BJ (cell line): Measurements from ENCODE around the gene WDFY3. TPM values are rescaled to one million over a fixed set of nuclear protein-coding genes. Genes with fewer than 3 reads are reported as not detected.

ENCODE experiments used
- CTCF ChIA-PET: fragments of 350-600 bp; formaldehyde crosslinking; extraction: SDS; loops from one replicate; lab custom pipeline; 2021; ENCODE audit warnings: antibody characterized with exemption, inconsistent platforms; lab: Yijun Ruan, JAX
- POLR2A ChIA-PET: fragments of 300-600 bp; sonication (Branson Sonifier 250); formaldehyde crosslinking; extraction: SDS; loops from one replicate; lab custom pipeline; 2021; ENCODE audit warnings: antibody characterized with exemption; lab: Charles Lee
- DNase-seq: peaks from one replicate; pipeline ENCODE4 v3.0.0-alpha.2; 2011; ENCODE audit warnings: low read depth
- H3K27me3 ChIP-seq: 2 replicates; pipeline ENCODE4 v1.6.0; 2011; ENCODE audit warnings: low read length; ENCODE audit not compliant: control insufficient read depth, insufficient read depth
- H3K36me3 ChIP-seq: 2 replicates; pipeline ENCODE4 v1.5.1; 2011; ENCODE audit warnings: low read length; ENCODE audit not compliant: control insufficient read depth, insufficient read depth
- H3K4me3 ChIP-seq: 2 replicates; pipeline ENCODE4 v1.5.1; 2011; ENCODE audit warnings: low read depth, mild to moderate bottlenecking, control low read depth, low read length
- CTCF ChIP-seq: IDR thresholded peaks from 2 replicates; pipeline ENCODE4 v1.5.1; 2011; ENCODE audit warnings: low read depth, mild to moderate bottlenecking, control low read depth, inconsistent platforms, low read length, moderate library complexity; ENCODE audit not compliant: insufficient read depth
- polyA plus RNA-seq: library from polyadenylated mRNA; depleted of rRNA; stranded (reverse); fragments of >200 nt; gene quantifications from 2 replicates; pipeline ENCODE4 v1.2.3, GENCODE V29; 2011

WDFY3 gene
- polyA plus RNA-seq, 1 experiment = 28.8 TPM

- ChIA-PET POLR2A (no interaction called here), CTCF (interaction anchor here (0.8 kb wide), 1 partner anchor 32 kb away, joined by 3 read pairs; no protein-coding TSS in a partner anchor)
- Histone ChIP-seq H3K27me3 (no peaks in the 10 kb centered on the region), H3K36me3 (0 out of 2 replicates have a peak, but pooled peaks cover 3% of the 10 kb centered on the region), H3K4me3 (no peak overlapping the region)
- no peak for DNase-seq
- TF ChIP-seq CTCF = no peak
Measured at GRCh38 chr4:84857296-84857695, 109.2 kb downstream of the WDFY3 start.

- POLR2A ChIA-PET = no interaction called here
- CTCF ChIA-PET = no interaction called here
Measured at GRCh38 chr4:84856468-84857049, 109.9 kb downstream of the WDFY3 start.

GRCh38 chr4:84855774-84856173 is 110.7 kb downstream of the WDFY3 start:
- DNase-seq = no peak
- Histone ChIP-seq H3K36me3 (0 out of 2 replicates have a peak, but pooled peaks cover 3% of the 10 kb centered on the region), H3K4me3 (no peak overlapping the region), H3K27me3 (no peaks in the 10 kb centered on the region)
- no peak for TF ChIP-seq CTCF
- CTCF ChIA-PET = no interaction called here
- POLR2A ChIA-PET = no interaction called here

More at GRCh38 chr4:84856468-84857049, 109.9 kb downstream of the WDFY3 start:
- H3K4me3 ChIP-seq = no peak overlapping the region
- no peak for DNase-seq
- H3K36me3 ChIP-seq = 0 out of 2 replicates have a peak, but pooled peaks cover 3% of the 10 kb centered on the region
- no peaks in the 10 kb centered on the region for H3K27me3 ChIP-seq
- TF ChIP-seq CTCF = no peak

GRCh38 chr4:84852081-84852480 is 114.4 kb downstream of the WDFY3 start:
- DNase-seq = no peak
- POLR2A ChIA-PET = no interaction called here

More at GRCh38 chr4:84852081-84852480, 114.4 kb downstream of the WDFY3 start:
- Histone ChIP-seq H3K27me3 (no peaks in the 10 kb centered on the region), H3K36me3 (peaks cover 1% of the 10 kb centered on the region), H3K4me3 (no peak overlapping the region)
- no peak for TF ChIP-seq CTCF
- CTCF ChIA-PET = no interaction called here
